Natural killer cell treated with Interleukin-12 subunit alpha and Interleukin-12 subunit beta and Interleukin-15 and Interleukin-18, amount 100 ng/mL, for 72 hours (primary cell): ENCODE data around the gene SRGAP2. TPM values are rescaled to one million over a fixed set of nuclear protein-coding genes. Genes with fewer than 3 reads are reported as not detected.
"Not testable (repeated sequence)": the region's sequence is repeated elsewhere in the genome, so short reads cannot be mapped to it uniquely, and the experiment has no call there.

Source experiments
- ATAC-seq, 2 donors: fragments of 150-1000 bp; cut with Tn5 transposase in 1 of 2; sonication (Bioruptor Pico), chemical (Tn5 transposase) in 1 of 2; 2 replicates each; pipeline ENCODE4 v1.10.0; 2021
- DNase-seq: peaks from one replicate; pipeline ENCODE4 v3.0.0; 2022; ENCODE audit warnings: low spot score
- H3K27ac Mint-ChIP-seq, 2 donors: 1 replicate in 1 of 2; 2 replicates in 1 of 2; pipeline ENCODE4 v1.8.0; 2022; ENCODE audit warnings: mixed read lengths in 2 of 2, mild to moderate bottlenecking in 1 of 2, moderate library complexity in 1 of 2
- H3K27me3 Mint-ChIP-seq, 2 donors: 1 replicate in 1 of 2; 2 replicates in 1 of 2; pipeline ENCODE4 v1.8.0; 2022; ENCODE audit warnings: mixed read lengths in 2 of 2
- H3K36me3 Mint-ChIP-seq: one replicate; pipeline ENCODE4 v1.8.0; 2022; ENCODE audit warnings: mixed read lengths
- H3K4me1 Mint-ChIP-seq, 2 donors: 1 replicate in 1 of 2; 2 replicates in 1 of 2; pipeline ENCODE4 v1.8.0; 2022; ENCODE audit warnings: low read depth in 2 of 2, mixed read lengths in 2 of 2, mild to moderate bottlenecking in 1 of 2
- H3K4me3 Mint-ChIP-seq: one replicate; pipeline ENCODE4 v1.8.0; 2022; ENCODE audit warnings: mixed read lengths
- H3K9me3 Mint-ChIP-seq: 2 replicates; pipeline ENCODE4 v1.8.0; 2022; ENCODE audit warnings: mixed read lengths
- total RNA-seq, 2 donors: library from RNA; stranded (reverse); gene quantifications; one replicate each; pipeline ENCODE4 v1.2.3, GENCODE V29; 2022

Gene SRGAP2
- total RNA-seq: 100 to 1,000 TPM; 178 to 237 TPM

GRCh38 chr1:206203364-206204158 is at the start of gene SRGAP2:
TSS of gene SRGAP2 (plus strand) at chr1:206203541. CDS start at chr1:206205971, 2,430 bp downstream.
- not testable (repeated sequence) for H3K27me3 Mint-ChIP-seq, H3K36me3 Mint-ChIP-seq, H3K4me1 Mint-ChIP-seq, H3K9me3 Mint-ChIP-seq
- DNase-seq (peak; percentile 72), ATAC-seq (peak; percentile 25 to 52)
- peak within 1 kb of the TSS in 1 of 2 donors; percentile 75 for H3K27ac Mint-ChIP-seq
- H3K4me3 Mint-ChIP-seq: peak within 1 kb of the TSS; percentile 73

- ATAC-seq: peak in 1 of 2 donors; percentile 53
These were observed 35.9 kb upstream of the SRGAP2 start for GRCh38 chr1:206167350-206168029.

GRCh38 chr1:206169794-206170193 is 33.5 kb upstream of the SRGAP2 start:
- not testable (repeated sequence) for H3K4me1 Mint-ChIP-seq, H3K36me3 Mint-ChIP-seq, H3K27ac Mint-ChIP-seq, DNase-seq, H3K4me3 Mint-ChIP-seq, H3K9me3 Mint-ChIP-seq, H3K27me3 Mint-ChIP-seq, ATAC-seq

More at GRCh38 chr1:206167350-206168029, 35.9 kb upstream of the SRGAP2 start:
- not testable (repeated sequence) for H3K36me3 Mint-ChIP-seq, H3K27ac Mint-ChIP-seq, H3K27me3 Mint-ChIP-seq, H3K9me3 Mint-ChIP-seq, H3K4me1 Mint-ChIP-seq, DNase-seq, H3K4me3 Mint-ChIP-seq

- H3K36me3 Mint-ChIP-seq, H3K9me3 Mint-ChIP-seq, DNase-seq, ATAC-seq, H3K4me1 Mint-ChIP-seq, H3K27me3 Mint-ChIP-seq, H3K4me3 Mint-ChIP-seq, H3K27ac Mint-ChIP-seq: not testable (repeated sequence)
These were observed 30.1 kb upstream of the SRGAP2 start for GRCh38 chr1:206173110-206173719.

- not testable (repeated sequence) for ATAC-seq
These were observed 29.0 kb upstream of the SRGAP2 start for GRCh38 chr1:206174182-206174868.

GRCh38 chr1:206175459-206176113 is 27.8 kb upstream of the SRGAP2 start:
- not testable (repeated sequence) for ATAC-seq, H3K36me3 Mint-ChIP-seq, H3K27ac Mint-ChIP-seq, H3K4me1 Mint-ChIP-seq, DNase-seq, H3K4me3 Mint-ChIP-seq, H3K27me3 Mint-ChIP-seq, H3K9me3 Mint-ChIP-seq

More at GRCh38 chr1:206174182-206174868, 29.0 kb upstream of the SRGAP2 start:
- not testable (repeated sequence) for H3K27me3 Mint-ChIP-seq, H3K9me3 Mint-ChIP-seq, H3K27ac Mint-ChIP-seq, H3K36me3 Mint-ChIP-seq, DNase-seq, H3K4me1 Mint-ChIP-seq, H3K4me3 Mint-ChIP-seq

GRCh38 chr1:206176114-206176502 is 27.2 kb upstream of the SRGAP2 start:
- not testable (repeated sequence) for H3K4me3 Mint-ChIP-seq, ATAC-seq, H3K27me3 Mint-ChIP-seq, H3K36me3 Mint-ChIP-seq, H3K27ac Mint-ChIP-seq, DNase-seq, H3K4me1 Mint-ChIP-seq, H3K9me3 Mint-ChIP-seq

GRCh38 chr1:206178061-206178989 is 25.0 kb upstream of the SRGAP2 start:
- not testable (repeated sequence) for DNase-seq, H3K4me3 Mint-ChIP-seq, H3K4me1 Mint-ChIP-seq, H3K27me3 Mint-ChIP-seq, H3K36me3 Mint-ChIP-seq, H3K27ac Mint-ChIP-seq, H3K9me3 Mint-ChIP-seq
- peak in 1 of 2 donors; percentile 59 for ATAC-seq

- H3K4me3 Mint-ChIP-seq, DNase-seq, H3K27me3 Mint-ChIP-seq, H3K36me3 Mint-ChIP-seq, H3K9me3 Mint-ChIP-seq, H3K4me1 Mint-ChIP-seq, H3K27ac Mint-ChIP-seq, ATAC-seq: not testable (repeated sequence)
These were observed 23.7 kb upstream of the SRGAP2 start for GRCh38 chr1:206179666-206180065.

GRCh38 chr1:206182368-206183317 is 20.7 kb upstream of the SRGAP2 start:
- not testable (repeated sequence) for H3K4me1 Mint-ChIP-seq, H3K27me3 Mint-ChIP-seq, ATAC-seq

GRCh38 chr1:206183788-206184187 is 19.6 kb upstream of the SRGAP2 start:
- ATAC-seq, DNase-seq, H3K4me3 Mint-ChIP-seq, H3K4me1 Mint-ChIP-seq, H3K9me3 Mint-ChIP-seq, H3K36me3 Mint-ChIP-seq, H3K27ac Mint-ChIP-seq, H3K27me3 Mint-ChIP-seq: not testable (repeated sequence)

More at GRCh38 chr1:206182368-206183317, 20.7 kb upstream of the SRGAP2 start:
- H3K4me3 Mint-ChIP-seq, H3K36me3 Mint-ChIP-seq, H3K27ac Mint-ChIP-seq, DNase-seq, H3K9me3 Mint-ChIP-seq: not testable (repeated sequence)

- H3K4me1 Mint-ChIP-seq, ATAC-seq, DNase-seq, H3K9me3 Mint-ChIP-seq, H3K4me3 Mint-ChIP-seq, H3K36me3 Mint-ChIP-seq, H3K27ac Mint-ChIP-seq, H3K27me3 Mint-ChIP-seq: not testable (repeated sequence)
These were observed 17.6 kb upstream of the SRGAP2 start for GRCh38 chr1:206185778-206186177.
